Gastroesophageal sphincter (tissue), 4 donors: ENCODE measurements around the gene NGEF. TPM values are rescaled to one million over a fixed set of nuclear protein-coding genes. Genes with fewer than 3 reads are reported as not detected.

Source experiments
- ATAC-seq: fragments of 150-250 bp; one replicate; pipeline ENCODE4 v1.9.1; 2016; ENCODE audit warnings: mild to moderate bottlenecking, moderate library complexity
- H3K27ac ChIP-seq, 4 donors: fragments of 200-600 bp; sonication (generic) in 3 of 4; 1 replicate in 3 of 4; 2 replicates in 1 of 4; pipeline ENCODE4 v1.5.1; 2016 to 2019
- H3K27me3 ChIP-seq: fragments of 200-600 bp; sonication (generic); one replicate; pipeline ENCODE4 v1.5.1; 2019
- H3K36me3 ChIP-seq, 2 donors: fragments of 200-600 bp; sonication (generic); one replicate each; pipeline ENCODE4 v1.5.1; 2019; ENCODE audit warnings: control low read depth in 1 of 2
- H3K4me1 ChIP-seq, 3 donors: fragments of 200-600 bp; sonication (generic); 1 replicate in 2 of 3; 2 replicates in 1 of 3; pipeline ENCODE4 v1.5.1; 2016 to 2019; ENCODE audit warnings: control low read depth in 2 of 3
- H3K4me3 ChIP-seq, 2 donors: fragments of 200-600 bp; sonication (generic); one replicate each; pipeline ENCODE4 v1.5.1; 2019; ENCODE audit warnings: mild to moderate bottlenecking in 1 of 2, moderate library complexity in 1 of 2
- H3K9me3 ChIP-seq, 3 donors: fragments of 200-600 bp; sonication (generic); one replicate each; pipeline ENCODE4 v1.5.1; 2017 to 2019; ENCODE audit warnings: control low read depth in 2 of 3
- CTCF ChIP-seq, 4 experiments: fragments of 200-600 bp in 2 of 4; fragments of 450-650 bp in 2 of 4; sonication (generic) in 1 of 4; IDR thresholded peaks; one replicate each; pipeline ENCODE4 v1.5.1; 2017 to 2019; ENCODE audit warnings: antibody characterized with exemption in 4 of 4, mild to moderate bottlenecking in 2 of 4, moderate library complexity in 2 of 4
- EP300 ChIP-seq: sonication (generic); formaldehyde crosslinking; IDR thresholded peaks from one replicate; pipeline ENCODE4 v1.6.1; 2017; ENCODE audit warnings: antibody characterized with exemption, mild to moderate bottlenecking
- POLR2A ChIP-seq, 2 donors: fragments of 450-650 bp; IDR thresholded peaks; one replicate each; pipeline ENCODE4 v1.6.1; 2017; ENCODE audit warnings: antibody characterized with exemption in 2 of 2, mild to moderate bottlenecking in 2 of 2, moderate library complexity in 1 of 2
- POLR2AphosphoS5 ChIP-seq: sonication (generic); formaldehyde crosslinking; IDR thresholded peaks from one replicate; pipeline ENCODE4 v1.6.1; 2017; ENCODE audit warnings: antibody characterized with exemption
- WGBS, 2 donors: methylation state at CpG; one replicate each; pipeline ENCODE4 v1.1.5; 2018; ENCODE audit warnings: low coverage in 1 of 2; 5-methylcytosine and 5-hydroxymethylcytosine counted together
- total RNA-seq, 4 donors: library from RNA; depleted of rRNA; stranded (reverse); fragments of >200 nt; gene quantifications; one replicate each; pipeline ENCODE4 v1.1.0, GENCODE V29; 2016

NGEF gene
- total RNA-seq, 4 donors from 2014 or later, result 0.40 to 0.49 (median 0.46) TPM; not detected in 1

GRCh38 chr2:232957657-232958090, 55.4 kb downstream of the NGEF start:
- H3K9me3 ChIP-seq, result peaks cover 0 to 18% (median 0%) of the 10 kb centered on the region in 3 donors
- no peak overlapping the region for H3K4me3 ChIP-seq
- WGBS, 2 donors, result 46 to 52% methylated on average over 3 of the region's 3 CpGs
- no peak for TF ChIP-seq EP300
- no peak for TF ChIP-seq POLR2A (IDR thresholded peaks at IDR 0.05)
- TF ChIP-seq CTCF (IDR thresholded peaks at IDR 0.05), result no peak
- no peak for TF ChIP-seq POLR2AphosphoS5
- ATAC-seq, result no peak
- H3K4me1 ChIP-seq, result no peaks in the 10 kb centered on the region
- no peaks in the 10 kb centered on the region for H3K36me3 ChIP-seq
- peaks cover 27% of the 10 kb centered on the region for H3K27me3 ChIP-seq
- H3K27ac ChIP-seq, result no peak overlapping the region

GRCh38 chr2:232955856-232956255, 57.2 kb downstream of the NGEF start:
- WGBS, 2 donors, result 53 to 59% methylated on average over 4 to 5 of the region's 5 CpGs
- ATAC-seq, result no peak
- H3K36me3 ChIP-seq, result no peaks in the 10 kb centered on the region
- peaks cover 31% of the 10 kb centered on the region for H3K27me3 ChIP-seq
- H3K9me3 ChIP-seq, result no peaks in the 10 kb centered on the region
- no peaks in the 10 kb centered on the region for H3K4me1 ChIP-seq
- H3K27ac ChIP-seq, result no peak overlapping the region
- H3K4me3 ChIP-seq, result no peak overlapping the region
- TF ChIP-seq EP300, result no peak
- TF ChIP-seq CTCF (IDR thresholded peaks at IDR 0.05), result no peak
- no peak for TF ChIP-seq POLR2A (IDR thresholded peaks at IDR 0.05)
- TF ChIP-seq POLR2AphosphoS5, result no peak

GRCh38 chr2:232954691-232955090, 58.4 kb downstream of the NGEF start:
- H3K4me3 ChIP-seq, result no peak overlapping the region
- TF ChIP-seq EP300, result no peak
- no peak for TF ChIP-seq POLR2AphosphoS5
- TF ChIP-seq POLR2A (IDR thresholded peaks at IDR 0.05), result no peak
- H3K36me3 ChIP-seq, result no peaks in the 10 kb centered on the region
- 92 to 94% methylated on average over 9 of the region's 10 CpGs for WGBS, 2 donors
- H3K27me3 ChIP-seq, result peaks cover 22% of the 10 kb centered on the region
- no peaks in the 10 kb centered on the region for H3K9me3 ChIP-seq
- no peak for ATAC-seq
- no peaks in the 10 kb centered on the region for H3K4me1 ChIP-seq
- H3K27ac ChIP-seq, result no peak overlapping the region

- Histone ChIP-seq H3K9me3 (no peaks in the 10 kb centered on the region), H3K27me3 (peaks cover 18% of the 10 kb centered on the region), H3K27ac (no peak overlapping the region), H3K4me1 (no peaks in the 10 kb centered on the region), H3K36me3 (no peaks in the 10 kb centered on the region), H3K4me3 (no peak overlapping the region)
- ATAC-seq, result no peak
- TF ChIP-seq EP300 (no peak), POLR2AphosphoS5 (no peak), CTCF (IDR thresholded peaks at IDR 0.05) (no peak), POLR2A (IDR thresholded peaks at IDR 0.05) (no peak)
- WGBS, 2 donors, result 56 to 67% methylated on average over 5 to 6 of the region's 7 CpGs
These were observed 61.2 kb downstream of the NGEF start for GRCh38 chr2:232951891-232952290.

- no peaks in the 10 kb centered on the region for H3K36me3 ChIP-seq
- TF ChIP-seq POLR2A (IDR thresholded peaks at IDR 0.05), result no peak
- TF ChIP-seq EP300, result no peak
- no peak for TF ChIP-seq CTCF (IDR thresholded peaks at IDR 0.05)
- no peak for TF ChIP-seq POLR2AphosphoS5
- no peak overlapping the region for H3K4me3 ChIP-seq
- H3K27ac ChIP-seq, result no peak overlapping the region
- H3K9me3 ChIP-seq, result no peaks in the 10 kb centered on the region
- no peak for ATAC-seq
- WGBS, 2 donors, result 76 to 80% methylated on average over 3 to 8 of the region's 11 CpGs
- peaks cover 18% of the 10 kb centered on the region for H3K27me3 ChIP-seq
- H3K4me1 ChIP-seq, result no peaks in the 10 kb centered on the region
These were observed 61.9 kb downstream of the NGEF start for GRCh38 chr2:232951181-232951580.
